Subcutaneous adipose tissue (tissue), 4 donors: ENCODE measurements around the gene SYT14. TPM values are rescaled to one million over a fixed set of nuclear protein-coding genes. Genes with fewer than 3 reads are reported as not detected.

Source experiments
- total RNA-seq, 4 donors: library from RNA; depleted of rRNA; stranded (reverse); fragments of >200 nt; gene quantifications; one replicate each; pipeline ENCODE4 v1.1.0, GENCODE V29; 2016
- TF ChIP-seq, protein P1 (sequence below): fragments of 450-650 bp; IDR thresholded peaks from one replicate; pipeline ENCODE4 v1.5.1; 2016; ENCODE audit warnings: low read depth, mild to moderate bottlenecking, control low read depth, antibody characterized with exemption, moderate library complexity

SYT14 gene
- total RNA-seq, 4 donors from 2014 or later = not detected

DNA sequence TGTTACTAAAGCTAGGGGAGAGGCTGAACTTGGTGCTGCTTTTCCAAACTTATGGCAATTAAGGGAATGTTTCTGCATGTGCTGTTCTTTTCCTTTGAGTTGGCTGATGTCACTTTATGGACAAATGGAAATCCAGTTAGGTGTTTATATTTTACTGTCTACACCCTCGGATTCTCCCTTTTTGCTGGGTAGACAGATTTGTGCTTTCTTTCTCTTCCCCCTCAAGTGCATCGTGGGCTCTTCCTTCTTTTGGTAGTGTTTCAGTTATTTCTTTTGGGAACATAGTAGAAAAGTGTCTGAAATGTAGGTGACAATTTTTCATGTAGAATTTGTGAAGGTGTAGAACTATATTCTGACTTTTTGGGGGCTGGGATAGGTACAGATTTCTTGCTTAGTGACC lies 22.9 kb downstream of the SYT14 start:
- TF ChIP-seq, protein P1, sequence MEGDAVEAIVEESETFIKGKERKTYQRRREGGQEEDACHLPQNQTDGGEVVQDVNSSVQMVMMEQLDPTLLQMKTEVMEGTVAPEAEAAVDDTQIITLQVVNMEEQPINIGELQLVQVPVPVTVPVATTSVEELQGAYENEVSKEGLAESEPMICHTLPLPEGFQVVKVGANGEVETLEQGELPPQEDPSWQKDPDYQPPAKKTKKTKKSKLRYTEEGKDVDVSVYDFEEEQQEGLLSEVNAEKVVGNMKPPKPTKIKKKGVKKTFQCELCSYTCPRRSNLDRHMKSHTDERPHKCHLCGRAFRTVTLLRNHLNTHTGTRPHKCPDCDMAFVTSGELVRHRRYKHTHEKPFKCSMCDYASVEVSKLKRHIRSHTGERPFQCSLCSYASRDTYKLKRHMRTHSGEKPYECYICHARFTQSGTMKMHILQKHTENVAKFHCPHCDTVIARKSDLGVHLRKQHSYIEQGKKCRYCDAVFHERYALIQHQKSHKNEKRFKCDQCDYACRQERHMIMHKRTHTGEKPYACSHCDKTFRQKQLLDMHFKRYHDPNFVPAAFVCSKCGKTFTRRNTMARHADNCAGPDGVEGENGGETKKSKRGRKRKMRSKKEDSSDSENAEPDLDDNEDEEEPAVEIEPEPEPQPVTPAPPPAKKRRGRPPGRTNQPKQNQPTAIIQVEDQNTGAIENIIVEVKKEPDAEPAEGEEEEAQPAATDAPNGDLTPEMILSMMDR = no peak

DNA sequence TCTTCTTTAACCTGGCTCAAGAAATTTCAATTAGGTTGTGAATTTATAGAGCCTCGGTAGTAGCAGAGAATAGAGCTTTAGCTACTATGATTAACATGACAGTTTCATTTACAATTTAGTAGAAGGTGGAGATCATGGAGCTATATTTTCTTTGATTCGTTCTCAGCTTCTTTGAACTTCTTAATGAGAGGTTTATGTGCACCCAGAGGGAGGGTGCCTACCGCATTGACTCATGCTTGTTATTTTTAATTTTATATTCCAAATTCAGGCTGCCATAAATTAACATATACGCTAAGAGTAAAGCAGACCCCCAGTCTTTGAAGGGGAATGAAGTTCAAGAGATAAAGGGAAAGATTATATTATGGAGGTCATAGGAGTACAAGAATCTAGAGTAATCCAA lies 24.4 kb downstream of the SYT14 start:
- TF ChIP-seq, protein P1 = no peak

DNA sequence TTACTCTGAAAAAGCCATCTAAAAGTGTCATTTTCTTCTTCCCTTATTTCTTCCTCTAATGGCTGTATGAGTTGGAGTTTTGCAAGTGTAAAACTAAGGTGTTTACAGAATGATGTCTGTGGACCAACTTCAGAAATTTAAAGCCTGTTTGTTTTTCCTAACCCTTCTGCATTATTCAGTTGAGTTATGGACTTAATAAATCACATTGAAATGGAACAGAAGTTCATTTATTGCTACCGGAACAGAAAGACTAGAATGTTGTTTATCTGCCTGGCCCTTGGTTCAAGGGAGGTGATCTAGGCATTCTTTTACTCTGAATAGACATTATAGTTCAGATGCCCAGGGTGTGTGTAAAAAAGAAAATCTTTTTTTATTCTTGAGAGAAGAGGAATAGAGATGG lies 24.8 kb downstream of the SYT14 start:
- TF ChIP-seq, protein P1 = no peak

DNA sequence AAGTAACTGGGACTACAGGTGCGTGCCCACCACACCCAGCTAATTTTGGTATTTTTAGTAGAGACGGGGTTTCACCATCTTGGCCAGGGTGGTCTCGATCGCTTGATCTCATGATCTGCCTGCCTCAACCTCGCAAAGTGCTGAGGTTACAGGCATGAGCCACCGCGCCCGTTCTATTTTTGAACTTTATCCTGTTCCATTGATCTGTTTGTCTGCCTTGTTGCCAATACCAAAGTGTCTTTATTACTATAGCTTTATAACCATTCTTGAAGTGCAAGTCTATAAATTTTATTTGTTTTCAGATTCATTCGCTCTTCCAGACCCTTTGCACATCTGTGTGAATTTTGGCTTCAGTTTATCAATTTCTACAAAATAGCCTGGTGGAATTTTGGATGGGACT lies 28.0 kb downstream of the SYT14 start:
- TF ChIP-seq, protein P1 = no peak

DNA sequence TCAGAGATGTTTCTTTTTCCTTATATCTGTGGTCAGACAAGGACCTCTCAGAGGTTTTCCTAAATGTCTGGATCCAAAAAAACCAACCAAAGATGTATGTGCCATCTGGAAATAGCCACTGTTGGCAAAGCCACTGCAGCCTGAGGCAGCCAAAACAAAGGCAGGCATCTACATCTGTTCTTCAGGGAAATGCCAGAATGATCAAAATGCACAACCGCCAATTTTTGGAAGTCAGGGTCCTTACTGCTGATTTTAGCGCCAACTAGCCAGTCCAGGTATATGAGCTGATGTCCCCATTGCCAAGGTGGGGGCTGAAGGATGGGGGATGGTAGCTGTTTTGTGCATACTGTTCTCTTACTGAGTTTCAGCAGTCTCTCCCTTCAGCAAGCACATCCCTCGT lies 45.9 kb downstream of the SYT14 start:
- TF ChIP-seq, protein P1 = no peak

DNA sequence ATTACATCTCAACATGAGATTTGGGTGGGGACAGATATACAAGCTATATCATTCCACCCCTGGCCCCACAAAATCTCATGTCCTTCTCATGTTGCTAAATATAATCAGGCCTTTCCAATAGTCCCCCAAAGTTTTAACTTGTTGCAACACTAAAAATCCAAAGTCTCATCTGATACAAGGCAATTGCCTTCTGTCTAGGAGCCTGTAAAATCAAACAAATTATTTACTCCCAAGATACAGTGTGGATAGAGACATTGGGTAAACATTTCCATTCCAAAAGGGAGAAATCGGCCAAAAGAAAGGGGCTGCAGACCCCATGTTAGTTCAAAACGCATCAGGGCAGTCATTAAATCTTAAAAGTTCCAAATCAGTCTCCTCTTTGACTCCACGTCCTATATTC lies 47.0 kb downstream of the SYT14 start:
- TF ChIP-seq, protein P1 = no peak

DNA sequence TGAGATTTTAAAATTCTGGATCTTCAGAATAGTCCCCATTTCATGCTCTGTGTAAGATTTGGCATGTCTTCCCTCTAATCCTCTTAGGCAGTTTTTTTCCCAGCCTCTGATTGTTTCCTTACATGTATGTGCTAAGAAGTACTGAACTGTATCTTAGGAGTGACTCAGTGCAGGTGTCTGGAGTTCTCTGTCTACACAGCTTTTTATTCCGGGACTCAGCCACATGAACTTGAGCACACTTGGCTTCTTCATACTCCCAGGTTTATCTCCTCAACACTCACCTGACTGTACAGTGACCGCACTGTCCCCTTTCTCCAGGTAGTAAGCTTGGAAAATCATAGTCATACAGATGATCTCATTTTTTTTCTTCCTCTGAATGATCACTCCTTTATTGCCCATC lies 50.7 kb downstream of the SYT14 start:
- TF ChIP-seq, protein P1 = no peak
